ENCODE data around the gene ATRN. TPM values are rescaled to one million over a fixed set of nuclear protein-coding genes. Genes with fewer than 3 reads are reported as not detected.

The ATRN gene
- total RNA-seq, 2 donors from 2014 or later = 9.6 to 11.6 TPM

- peaks cover 6% of the 10 kb centered on the region for H3K4me1 Mint-ChIP-seq (ENCODE audit: low read depth)
- H3K4me3 Mint-ChIP-seq = no peak overlapping the region
- H3K27me3 Mint-ChIP-seq (ENCODE audit: low read depth) = peaks cover 4% of the 10 kb centered on the region
- ATAC-seq (replicated peaks in 1 of 2) (no peak), DNase-seq (no peak)
- H3K27ac Mint-ChIP-seq = no peak overlapping the region
- no peaks in the 10 kb centered on the region for H3K36me3 Mint-ChIP-seq (ENCODE audit: insufficient read depth in 2 of 2)
- H3K9me3 Mint-ChIP-seq = peaks cover 0 to 3% of the 10 kb centered on the region in 2 donors
Measured at GRCh38 chr20:3653921-3654320, 183.1 kb downstream of the ATRN start.

GRCh38 chr20:3654326-3655130 is 183.7 kb downstream of the ATRN start:
- H3K27ac Mint-ChIP-seq = no peak overlapping the region
- H3K9me3 Mint-ChIP-seq = peaks cover 0 to 3% of the 10 kb centered on the region in 2 donors
- H3K36me3 Mint-ChIP-seq (ENCODE audit: insufficient read depth in 2 of 2) = no peaks in the 10 kb centered on the region
- H3K4me3 Mint-ChIP-seq = no peak overlapping the region
- peaks cover 10% of the 10 kb centered on the region for H3K4me1 Mint-ChIP-seq (ENCODE audit: low read depth)
- H3K27me3 Mint-ChIP-seq (ENCODE audit: low read depth) = peaks cover 11% of the 10 kb centered on the region
- ATAC-seq (replicated peaks in 1 of 2) (no peak), DNase-seq (no peak)

GRCh38 chr20:3655131-3655405 is 184.2 kb downstream of the ATRN start:
- ATAC-seq (replicated peaks in 1 of 2) (no peak), DNase-seq (no peak)
- Mint-ChIP-seq H3K4me3 (no peak overlapping the region), H3K27me3 (ENCODE audit: low read depth) (peaks cover 16% of the 10 kb centered on the region), H3K9me3 (peaks cover 0 to 3% of the 10 kb centered on the region in 2 donors), H3K36me3 (ENCODE audit: insufficient read depth in 2 of 2) (no peaks in the 10 kb centered on the region), H3K27ac (no peak overlapping the region), H3K4me1 (ENCODE audit: low read depth) (peaks cover 16% of the 10 kb centered on the region)

GRCh38 chr20:3658019-3658715 is 187.3 kb downstream of the ATRN start:
- no peak for DNase-seq
- Mint-ChIP-seq H3K27me3 (ENCODE audit: low read depth) (peaks cover 33% of the 10 kb centered on the region), H3K4me3 (no peak overlapping the region), H3K9me3 (peaks cover 0 to 3% of the 10 kb centered on the region in 2 donors), H3K27ac (no peak overlapping the region), H3K4me1 (ENCODE audit: low read depth) (peaks cover 17% of the 10 kb centered on the region), H3K36me3 (ENCODE audit: insufficient read depth in 2 of 2) (no peaks in the 10 kb centered on the region)
- no peak for ATAC-seq (replicated peaks in 1 of 2)

GRCh38 chr20:3658716-3659491 is 188.1 kb downstream of the ATRN start:
- ATAC-seq (replicated peaks in 1 of 2) = peak; percentile 87 to 91
- Mint-ChIP-seq H3K9me3 (no peaks in the 10 kb centered on the region), H3K36me3 (ENCODE audit: insufficient read depth in 2 of 2) (no peaks in the 10 kb centered on the region), H3K4me1 (ENCODE audit: low read depth) (peaks cover 17% of the 10 kb centered on the region), H3K27me3 (ENCODE audit: low read depth) (peaks cover 36% of the 10 kb centered on the region), H3K4me3 (peak overlapping the region; percentile 42 to 72), H3K27ac (no peak overlapping the region)
- DNase-seq = peak; percentile 24 to 32

- Mint-ChIP-seq H3K27me3 (ENCODE audit: low read depth) (peaks cover 36% of the 10 kb centered on the region), H3K9me3 (no peaks in the 10 kb centered on the region), H3K36me3 (ENCODE audit: insufficient read depth in 2 of 2) (no peaks in the 10 kb centered on the region), H3K4me1 (ENCODE audit: low read depth) (peaks cover 17% of the 10 kb centered on the region), H3K4me3 (peak overlapping the region in 1 of 2 donors; percentile 46), H3K27ac (no peak overlapping the region)
- ATAC-seq (replicated peaks in 1 of 2) (no peak), DNase-seq (no peak)
Measured at GRCh38 chr20:3659492-3660261, 188.9 kb downstream of the ATRN start.

- no peaks in the 10 kb centered on the region for H3K36me3 Mint-ChIP-seq (ENCODE audit: insufficient read depth in 2 of 2)
- DNase-seq (no peak), ATAC-seq (replicated peaks in 1 of 2) (no peak)
- no peak overlapping the region for H3K27ac Mint-ChIP-seq
- H3K27me3 Mint-ChIP-seq (ENCODE audit: low read depth) = peaks cover 36% of the 10 kb centered on the region
- peak overlapping the region in 1 of 2 donors; percentile 43 for H3K4me3 Mint-ChIP-seq
- H3K4me1 Mint-ChIP-seq (ENCODE audit: low read depth) = peaks cover 23% of the 10 kb centered on the region
- no peaks in the 10 kb centered on the region for H3K9me3 Mint-ChIP-seq
Measured at GRCh38 chr20:3660262-3661059, 189.6 kb downstream of the ATRN start.

- Mint-ChIP-seq H3K4me3 (no peak overlapping the region), H3K9me3 (no peaks in the 10 kb centered on the region), H3K36me3 (ENCODE audit: insufficient read depth in 2 of 2) (no peaks in the 10 kb centered on the region), H3K27me3 (ENCODE audit: low read depth) (peaks cover 36% of the 10 kb centered on the region), H3K27ac (no peak overlapping the region), H3K4me1 (ENCODE audit: low read depth) (peaks cover 31% of the 10 kb centered on the region)
- no peak for DNase-seq
- ATAC-seq (replicated peaks in 1 of 2) = no peak
Measured at GRCh38 chr20:3661060-3661813, 190.4 kb downstream of the ATRN start.

GRCh38 chr20:3661814-3662665 is 191.2 kb downstream of the ATRN start:
- H3K9me3 Mint-ChIP-seq = no peaks in the 10 kb centered on the region
- no peaks in the 10 kb centered on the region for H3K36me3 Mint-ChIP-seq (ENCODE audit: insufficient read depth in 2 of 2)
- H3K4me3 Mint-ChIP-seq = no peak overlapping the region
- peaks cover 36% of the 10 kb centered on the region for H3K27me3 Mint-ChIP-seq (ENCODE audit: low read depth)
- no peak for ATAC-seq (replicated peaks in 1 of 2)
- H3K4me1 Mint-ChIP-seq (ENCODE audit: low read depth) = peaks cover 39% of the 10 kb centered on the region
- no peak overlapping the region for H3K27ac Mint-ChIP-seq
- no peak for DNase-seq

- H3K9me3 Mint-ChIP-seq = no peaks in the 10 kb centered on the region
- H3K27me3 Mint-ChIP-seq (ENCODE audit: low read depth) = peaks cover 36% of the 10 kb centered on the region
- H3K4me1 Mint-ChIP-seq (ENCODE audit: low read depth) = peaks cover 44% of the 10 kb centered on the region
- no peak within 1 kb of the TSS for H3K27ac Mint-ChIP-seq
- no peaks in the 10 kb centered on the region for H3K36me3 Mint-ChIP-seq (ENCODE audit: insufficient read depth in 2 of 2)
- H3K4me3 Mint-ChIP-seq = no peak within 1 kb of the TSS
- ATAC-seq (replicated peaks in 1 of 2) (no peak), DNase-seq (no peak)
Measured at GRCh38 chr20:3663031-3663701, 192.3 kb downstream of the ATRN start, which contains the start of gene GFRA4. Gene GFRA4 (minus strand): TSS chr20:3663399. CDS start chr20:3663399, 0 bp downstream.
